Trophoblast cell (in vitro differentiated cells and primary cell): Measurements from ENCODE around the gene MYLK2.

Experiments used
- DNase-seq, 2 donors: peaks; one replicate each; pipeline ENCODE4 v3.0.0-alpha.2; 2016
- H2AFZ ChIP-seq: 2 replicates; pipeline ENCODE4 v1.6.1; 2013; ENCODE audit warnings: low read length, moderate library complexity, mild to moderate bottlenecking; ENCODE audit not compliant: insufficient read depth, poor library complexity
- H2AK5ac ChIP-seq: 2 replicates; pipeline ENCODE4 v1.6.1; 2013; ENCODE audit warnings: mild to moderate bottlenecking, low read length
- H2BK120ac ChIP-seq: 2 replicates; pipeline ENCODE4 v1.6.1; 2013; ENCODE audit warnings: low read length, mild to moderate bottlenecking, moderate library complexity; ENCODE audit not compliant: insufficient read depth, poor library complexity
- H2BK12ac ChIP-seq: 2 replicates; pipeline ENCODE4 v1.6.1; 2013; ENCODE audit warnings: mild to moderate bottlenecking, low read length, moderate library complexity
- H2BK5ac ChIP-seq: 2 replicates; pipeline ENCODE4 v1.6.1; 2013; ENCODE audit warnings: low read length, low read depth, moderate library complexity, mild to moderate bottlenecking; ENCODE audit not compliant: poor library complexity
- H3K14ac ChIP-seq: 2 replicates; pipeline ENCODE4 v1.6.1; 2013; ENCODE audit warnings: mild to moderate bottlenecking, low read length
- H3K18ac ChIP-seq: 2 replicates; pipeline ENCODE4 v1.6.1; 2013; ENCODE audit warnings: mild to moderate bottlenecking, low read length
- H3K23ac ChIP-seq: 2 replicates; pipeline ENCODE4 v1.6.1; 2013; ENCODE audit warnings: low read length
- H3K27ac ChIP-seq: 2 replicates; pipeline ENCODE4 v1.5.1; 2013; ENCODE audit warnings: low read depth, mild to moderate bottlenecking, inconsistent platforms, low read length, moderate library complexity
- H3K27me3 ChIP-seq: 2 replicates; pipeline ENCODE4 v1.6.1; 2013; ENCODE audit warnings: inconsistent platforms, mild to moderate bottlenecking, low read length, moderate library complexity; ENCODE audit not compliant: insufficient read depth
- H3K36me3 ChIP-seq, 2 experiments: 1 replicate in 1 of 2; 2 replicates in 1 of 2; pipeline ENCODE4 v1.6.1; 2013; ENCODE audit warnings: low read length in 2 of 2, mild to moderate bottlenecking in 2 of 2, moderate library complexity in 1 of 2; ENCODE audit not compliant: insufficient read depth in 2 of 2, control insufficient read depth in 1 of 2
- H3K4ac ChIP-seq: 2 replicates; pipeline ENCODE4 v1.6.1; 2013; ENCODE audit warnings: low read depth, mild to moderate bottlenecking, low read length, moderate library complexity
- H3K4me1 ChIP-seq, 2 experiments: 1 replicate in 1 of 2; 2 replicates in 1 of 2; pipeline ENCODE4 v1.6.1; 2013; ENCODE audit warnings: low read length in 2 of 2, mild to moderate bottlenecking in 2 of 2, moderate library complexity in 1 of 2; ENCODE audit not compliant: insufficient read depth in 2 of 2, control insufficient read depth in 1 of 2
- H3K4me2 ChIP-seq: 2 replicates; pipeline ENCODE4 v1.6.1; 2013; ENCODE audit warnings: inconsistent platforms, mild to moderate bottlenecking, low read length, moderate library complexity
- H3K4me3 ChIP-seq: 2 replicates; pipeline ENCODE4 v1.5.1; 2013; ENCODE audit warnings: mild to moderate bottlenecking, low read depth, low read length, inconsistent platforms
- H3K79me1 ChIP-seq: one replicate; pipeline ENCODE4 v1.6.1; 2013; ENCODE audit warnings: low read length
- H3K79me2 ChIP-seq: 2 replicates; pipeline ENCODE4 v1.6.1; 2013; ENCODE audit warnings: low read length, mild to moderate bottlenecking; ENCODE audit not compliant: control insufficient read depth, insufficient read depth, poor library complexity
- H3K9ac ChIP-seq: 2 replicates; pipeline ENCODE4 v1.6.1; 2013; ENCODE audit warnings: mild to moderate bottlenecking, low read length
- H3K9me3 ChIP-seq: 2 replicates; pipeline ENCODE4 v1.6.1; 2013; ENCODE audit warnings: low read depth, mild to moderate bottlenecking, control low read depth, inconsistent platforms, low read length; ENCODE audit not compliant: insufficient read depth
- H4K12ac ChIP-seq: 2 replicates; pipeline ENCODE4 v1.6.1; 2013; ENCODE audit warnings: low read depth, mild to moderate bottlenecking, low read length, moderate library complexity
- H4K8ac ChIP-seq: 2 replicates; pipeline ENCODE4 v1.6.1; 2013; ENCODE audit warnings: low read depth, mild to moderate bottlenecking, low read length, moderate library complexity
- H4K91ac ChIP-seq: one replicate; pipeline ENCODE4 v1.6.1; 2013; ENCODE audit warnings: low read depth, mild to moderate bottlenecking, low read length, moderate library complexity
- WGBS: extraction: QIAGEN DNeasy Blood & Tissue Kit; methylation state at CpG from one replicate; pipeline ENCODE4 v1.1.7; 2013; ENCODE audit warnings: missing lambda C conversion rate; ENCODE audit not compliant: insufficient read length, insufficient coverage; ENCODE audit errors: extremely low coverage; 5-methylcytosine and 5-hydroxymethylcytosine counted together

Gene MYLK2

GRCh38 chr20:31824125-31824485, 4.9 kb downstream of the MYLK2 start:
- Histone ChIP-seq H3K14ac (no peak overlapping the region), H4K8ac (no peak overlapping the region), H3K18ac (no peak overlapping the region), H3K4me3 (no peak overlapping the region), H2BK120ac (no peak overlapping the region), H3K79me2 (no peaks in the 10 kb centered on the region), H3K9ac (no peak overlapping the region), H3K4me2 (no peak overlapping the region), H3K9me3 (peaks cover 1% of the 10 kb centered on the region), H3K23ac (no peak overlapping the region), H3K36me3 (no peaks in the 10 kb centered on the region), H3K27ac (no peak overlapping the region), H2AK5ac (no peak overlapping the region), H3K27me3 (no peaks in the 10 kb centered on the region), H3K79me1 (no peaks in the 10 kb centered on the region), H4K12ac (no peak overlapping the region), H3K4ac (no peak overlapping the region), H4K91ac (no peak overlapping the region), H2AFZ (no peak overlapping the region), H2BK5ac (no peak overlapping the region), H3K4me1 (peaks cover 0 to 3% of the 10 kb centered on the region in 2 experiments), H2BK12ac (no peak overlapping the region)
- DNase-seq = no peak
- WGBS = no CpG with 5 or more reads among the region's 4 CpGs

- Histone ChIP-seq H3K18ac (no peak overlapping the region), H2BK12ac (no peak overlapping the region), H3K23ac (no peak overlapping the region), H4K8ac (no peak overlapping the region), H3K4me3 (no peak overlapping the region), H2BK5ac (no peak overlapping the region), H3K27me3 (no peaks in the 10 kb centered on the region), H2AFZ (no peak overlapping the region), H3K4ac (no peak overlapping the region), H2BK120ac (no peak overlapping the region), H2AK5ac (no peak overlapping the region), H4K12ac (no peak overlapping the region), H4K91ac (no peak overlapping the region), H3K9me3 (peaks cover 1% of the 10 kb centered on the region), H3K36me3 (no peaks in the 10 kb centered on the region), H3K9ac (no peak overlapping the region), H3K4me1 (peaks cover 0 to 3% of the 10 kb centered on the region in 2 experiments), H3K27ac (no peak overlapping the region), H3K79me2 (no peaks in the 10 kb centered on the region), H3K79me1 (no peaks in the 10 kb centered on the region), H3K14ac (no peak overlapping the region), H3K4me2 (no peak overlapping the region)
- DNase-seq = no peak
- WGBS = no CpG with 5 or more reads among the region's 14 CpGs
These were observed 5.6 kb downstream of the MYLK2 start for GRCh38 chr20:31824554-31825313.

- H2AK5ac ChIP-seq = no peak overlapping the region
- H2BK5ac ChIP-seq = no peak overlapping the region
- no peaks in the 10 kb centered on the region for H3K27me3 ChIP-seq
- H2BK12ac ChIP-seq = no peak overlapping the region
- no peaks in the 10 kb centered on the region for H3K36me3 ChIP-seq
- DNase-seq = no peak
- H2BK120ac ChIP-seq = no peak overlapping the region
- no peak overlapping the region for H3K4ac ChIP-seq
- no peaks in the 10 kb centered on the region for H3K79me2 ChIP-seq
- H4K91ac ChIP-seq = no peak overlapping the region
- H3K18ac ChIP-seq = no peak overlapping the region
- no peak overlapping the region for H3K4me2 ChIP-seq
- H4K8ac ChIP-seq = no peak overlapping the region
- H3K4me1 ChIP-seq = peaks cover 0 to 3% of the 10 kb centered on the region in 2 experiments
- H4K12ac ChIP-seq = no peak overlapping the region
- H2AFZ ChIP-seq = no peak overlapping the region
- H3K4me3 ChIP-seq = no peak overlapping the region
- WGBS = no CpG with 5 or more reads among the region's 5 CpGs
- H3K9ac ChIP-seq = no peak overlapping the region
- no peak overlapping the region for H3K23ac ChIP-seq
- peaks cover 1% of the 10 kb centered on the region for H3K9me3 ChIP-seq
- H3K27ac ChIP-seq = no peak overlapping the region
- no peak overlapping the region for H3K14ac ChIP-seq
- H3K79me1 ChIP-seq = no peaks in the 10 kb centered on the region
These were observed 6.9 kb downstream of the MYLK2 start for GRCh38 chr20:31826074-31826473.

- no peak overlapping the region for H2BK12ac ChIP-seq
- H3K27me3 ChIP-seq = no peaks in the 10 kb centered on the region
These were observed 7.9 kb downstream of the MYLK2 start for GRCh38 chr20:31827059-31827458.

More at GRCh38 chr20:31827059-31827458, 7.9 kb downstream of the MYLK2 start:
- no peak overlapping the region for H3K14ac ChIP-seq
- H3K27ac ChIP-seq = no peak overlapping the region
- no peak overlapping the region for H3K9ac ChIP-seq
- no peaks in the 10 kb centered on the region for H3K79me2 ChIP-seq
- no peak overlapping the region for H2AK5ac ChIP-seq
- no peak overlapping the region for H2BK120ac ChIP-seq
- no CpG with 5 or more reads among the region's 2 CpGs for WGBS
- no peaks in the 10 kb centered on the region for H3K79me1 ChIP-seq
- no peak for DNase-seq
- H4K91ac ChIP-seq = no peak overlapping the region
- H2AFZ ChIP-seq = no peak overlapping the region
- no peak overlapping the region for H4K8ac ChIP-seq
- H4K12ac ChIP-seq = no peak overlapping the region
- H3K4me3 ChIP-seq = no peak overlapping the region
- no peak overlapping the region for H3K23ac ChIP-seq
- peaks cover 0 to 3% of the 10 kb centered on the region in 2 experiments for H3K4me1 ChIP-seq
- H2BK5ac ChIP-seq = no peak overlapping the region
- no peak overlapping the region for H3K4ac ChIP-seq
- H3K9me3 ChIP-seq = peaks cover 1% of the 10 kb centered on the region
- H3K18ac ChIP-seq = no peak overlapping the region
- no peak overlapping the region for H3K4me2 ChIP-seq
- no peaks in the 10 kb centered on the region for H3K36me3 ChIP-seq
